GM19455 (cell line): Measurements from ENCODE around the gene F7.
"Not testable (repeated sequence)": the region's sequence is repeated elsewhere in the genome, so short reads cannot be mapped to it uniquely, and the experiment has no call there.

Experiments
- ATAC-seq: cut with Tn5 transposase; IDR thresholded peaks from one replicate; pipeline ENCODE4 v1.9.1; 2021; ENCODE audit not compliant: unreplicated experiment

The F7 gene

GRCh38 chr13:113098162-113098732, 7.3 kb upstream of the F7 start:
- no peak for ATAC-seq

DNA sequence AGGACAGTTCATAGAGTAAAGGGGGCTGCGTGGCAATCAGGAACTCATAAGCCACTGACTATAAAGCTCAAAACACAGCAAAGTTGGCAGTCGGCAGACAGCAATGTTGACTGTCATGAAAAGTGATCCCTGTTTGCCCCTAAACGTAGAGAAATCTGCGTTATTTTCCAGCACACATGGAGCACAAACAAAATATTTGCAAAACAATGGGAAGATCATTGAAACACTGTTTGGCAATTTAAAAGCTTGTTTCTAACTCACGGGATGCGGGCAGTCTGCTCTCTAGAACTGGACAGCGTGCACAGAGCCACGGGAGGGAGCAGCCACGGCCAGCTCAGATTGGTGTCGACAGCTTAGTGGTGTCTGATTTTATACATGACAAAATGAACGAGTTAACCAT, 6.4 kb upstream of the F7 start:
- no peak for ATAC-seq

GRCh38 chr13:113102302-113102701, 3.3 kb upstream of the F7 start:
- ATAC-seq: not testable (repeated sequence)

DNA sequence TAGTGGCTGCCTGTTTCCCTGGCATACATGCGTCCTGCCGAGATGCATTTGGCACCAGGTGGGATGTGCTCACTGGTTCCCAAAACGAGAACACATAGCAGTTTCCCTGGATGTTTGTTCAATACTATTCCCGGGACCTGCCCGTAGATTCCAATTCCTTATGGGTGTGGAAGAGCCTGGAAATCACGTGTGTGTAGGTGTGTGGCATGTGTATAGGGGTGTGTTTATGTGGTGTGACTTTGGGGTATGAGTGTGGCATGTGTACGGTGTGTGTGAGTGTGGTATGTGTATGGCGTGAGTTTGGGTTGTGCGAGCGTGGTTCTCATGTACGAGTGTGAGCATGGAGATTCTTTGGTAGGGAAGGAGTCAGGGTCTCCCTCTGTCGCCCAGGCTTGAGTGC, 2.9 kb upstream of the F7 start:
- no peak for ATAC-seq

DNA sequence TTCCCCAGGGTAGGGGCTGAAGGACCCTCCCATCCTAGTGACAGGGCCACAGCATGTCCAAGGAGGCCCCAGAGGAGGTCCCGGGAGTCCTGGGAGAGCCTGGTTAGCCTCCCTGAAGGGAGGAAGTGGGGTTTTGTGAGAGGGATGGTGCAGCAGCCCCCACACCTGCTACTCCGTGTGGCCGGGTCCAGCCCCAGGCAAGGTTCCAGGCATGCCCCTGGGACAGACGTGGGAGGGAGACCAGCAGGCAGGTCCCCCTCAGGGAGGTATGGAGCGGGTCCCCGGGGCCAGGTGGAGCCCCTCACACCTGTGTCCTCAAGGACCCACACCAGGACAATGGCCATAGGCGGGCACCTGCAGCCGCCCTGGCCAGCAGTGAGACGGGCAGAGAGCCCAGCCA, 1.9 kb upstream of the F7 start:
- ATAC-seq: no peak

GRCh38 chr13:113105921-113106452, 396 bp downstream of the F7 start:
- no peak for ATAC-seq

DNA sequence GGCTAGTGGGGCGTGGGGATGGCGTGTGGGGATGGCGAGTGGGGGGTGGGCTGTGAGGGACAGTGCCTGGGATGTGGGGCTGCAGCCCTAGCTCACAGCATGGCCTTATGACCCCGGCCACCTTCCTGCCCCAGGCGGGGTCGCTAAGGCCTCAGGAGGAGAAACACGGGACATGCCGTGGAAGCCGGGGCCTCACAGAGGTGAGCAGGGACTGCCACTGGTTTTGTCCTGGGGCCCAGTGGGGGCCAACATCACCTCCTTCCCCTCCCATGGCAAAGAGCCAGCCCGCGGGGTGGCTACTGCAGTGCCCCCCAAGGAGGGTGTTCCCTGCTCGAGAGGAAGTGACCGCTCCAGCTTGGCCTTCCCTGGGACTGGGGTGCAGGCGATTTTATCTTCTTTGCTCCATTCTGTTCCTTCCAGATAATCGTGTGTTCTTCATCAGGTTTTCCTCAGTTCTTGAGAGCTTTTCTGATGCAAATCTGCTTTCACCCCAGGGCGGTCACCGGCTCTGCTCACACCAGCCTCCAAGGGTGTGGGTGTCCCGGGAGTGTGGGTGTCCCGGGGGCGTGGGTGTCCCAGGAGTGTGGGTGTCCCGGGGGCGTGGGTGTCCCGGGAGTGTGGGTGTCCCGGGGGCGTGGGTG, 1.2 kb downstream of the F7 start:
- ATAC-seq: no peak

DNA sequence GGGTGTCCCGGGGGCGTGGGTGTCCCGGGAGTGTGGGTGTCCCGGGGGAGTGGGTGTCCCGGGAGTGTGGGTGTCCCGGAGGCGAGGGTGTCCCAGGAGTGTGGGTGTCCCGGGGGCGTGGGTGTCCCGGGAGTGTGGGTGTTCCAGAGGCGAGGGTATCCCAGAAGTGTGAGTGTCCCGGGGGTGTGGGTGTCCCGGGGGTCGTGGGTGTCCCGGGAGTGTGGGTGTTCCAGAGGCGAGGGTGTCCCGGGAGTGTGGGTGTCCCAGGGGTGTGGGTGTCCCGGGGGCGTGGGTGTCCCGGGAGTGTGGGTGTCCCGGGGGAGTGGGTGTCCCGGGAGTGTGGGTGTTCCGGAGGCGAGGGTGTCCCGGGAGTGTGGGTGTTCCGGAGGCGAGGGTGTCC, 2.9 kb downstream of the F7 start:
- ATAC-seq: not testable (repeated sequence)

GRCh38 chr13:113109151-113110047, 3.8 kb downstream of the F7 start:
- no peak for ATAC-seq

DNA sequence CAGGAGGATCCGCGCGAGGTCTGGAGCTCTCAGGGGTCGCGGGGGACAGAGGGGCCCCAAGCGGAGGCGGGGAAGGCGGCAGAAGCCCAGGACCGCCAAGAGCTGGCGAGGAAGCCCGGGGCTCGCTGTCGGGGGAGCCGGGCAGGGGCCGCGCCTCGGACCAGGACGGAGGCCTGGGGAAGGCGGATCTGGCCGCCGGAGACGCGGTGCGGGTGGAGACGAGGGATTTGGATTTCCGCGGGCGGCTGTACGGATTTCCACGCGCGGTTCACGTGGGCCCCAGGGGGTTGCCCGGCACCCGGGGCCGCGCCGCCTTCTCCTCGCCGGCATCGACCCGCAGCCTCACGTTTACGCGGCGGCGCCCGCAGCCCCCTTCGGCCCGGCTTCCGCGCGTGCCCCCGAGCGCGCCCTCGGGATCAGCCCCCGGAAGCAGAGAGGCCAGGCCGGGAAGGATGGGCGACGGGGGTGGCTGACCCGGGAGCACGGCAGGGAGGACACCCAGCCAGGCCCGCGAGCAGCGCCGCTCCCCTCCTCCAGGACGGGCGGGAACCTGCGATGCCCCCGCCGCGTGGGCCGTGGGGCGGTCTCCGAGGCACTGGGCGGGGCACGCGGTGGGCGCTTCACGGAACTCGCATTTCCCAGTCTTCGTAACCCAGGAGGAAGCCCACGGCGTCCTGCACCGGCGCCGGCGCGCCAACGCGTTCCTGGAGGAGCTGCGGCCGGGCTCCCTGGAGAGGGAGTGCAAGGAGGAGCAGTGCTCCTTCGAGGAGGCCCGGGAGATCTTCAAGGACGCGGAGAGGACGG, 4.7 kb downstream of the F7 start:
- no peak for ATAC-seq

DNA sequence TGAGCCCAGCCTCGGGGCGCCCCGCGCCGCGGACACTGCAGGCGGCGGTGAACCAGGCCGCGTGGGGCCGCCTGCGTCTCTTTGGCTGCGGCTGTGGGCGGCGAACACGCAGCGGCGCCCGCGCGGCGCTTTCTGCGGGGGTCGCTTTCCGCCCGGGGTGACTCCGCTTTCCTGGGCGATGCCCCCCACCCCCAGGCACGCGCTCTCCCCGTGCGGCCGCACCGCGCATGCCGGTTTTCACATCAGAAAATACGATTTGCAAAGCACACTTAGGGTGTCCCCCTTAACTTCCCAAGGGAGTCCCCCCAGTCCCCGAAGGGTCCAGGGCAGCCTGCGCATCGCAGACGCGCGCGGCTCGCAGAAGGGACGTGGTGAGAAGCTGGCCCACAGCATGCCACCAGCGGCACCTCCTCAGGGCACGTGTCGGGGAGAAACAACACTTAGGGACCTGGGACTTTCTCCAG, 5.3 kb downstream of the F7 start:
- no peak for ATAC-seq

- not testable (repeated sequence) for ATAC-seq
Observed at GRCh38 chr13:113111821-113112220, 6.2 kb downstream of the F7 start.

DNA sequence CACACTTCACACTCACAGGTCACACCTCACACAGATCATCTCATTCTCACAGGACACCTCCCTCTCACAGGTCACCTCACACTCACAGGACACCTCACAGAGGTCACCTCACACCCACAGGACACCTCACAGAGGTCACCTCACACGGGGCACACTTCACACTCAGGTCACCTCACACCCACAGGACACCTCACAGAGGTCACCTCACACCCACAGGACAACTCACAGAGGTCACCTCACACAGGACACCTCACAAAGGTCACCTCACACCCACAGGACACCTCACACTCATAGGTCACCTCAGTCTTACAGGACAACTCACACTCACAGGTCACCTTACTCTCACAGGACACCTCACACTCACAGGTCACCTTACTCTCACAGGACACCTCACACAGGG, 6.9 kb downstream of the F7 start:
- ATAC-seq: not testable (repeated sequence)

GRCh38 chr13:113112893-113113845, 7.6 kb downstream of the F7 start:
- ATAC-seq: no peak

DNA sequence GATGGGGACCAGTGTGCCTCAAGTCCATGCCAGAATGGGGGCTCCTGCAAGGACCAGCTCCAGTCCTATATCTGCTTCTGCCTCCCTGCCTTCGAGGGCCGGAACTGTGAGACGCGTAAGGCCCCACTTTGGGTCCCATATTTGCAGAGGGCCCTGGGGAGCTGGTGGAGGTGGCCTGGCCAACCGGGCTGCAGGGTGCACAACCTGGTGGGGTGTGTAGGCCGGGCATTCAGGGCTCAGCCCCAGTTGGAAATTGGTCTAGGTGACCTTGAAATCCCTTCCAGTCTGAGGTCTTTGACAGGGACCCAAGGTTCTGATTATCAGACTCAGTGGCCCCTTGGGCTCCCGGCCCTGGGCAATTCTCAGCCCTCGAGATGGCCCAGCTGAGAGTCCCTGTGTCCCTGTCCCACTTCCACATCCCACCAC, 8.3 kb downstream of the F7 start:
- no peak for ATAC-seq

GRCh38 chr13:113114511-113115362, 9.1 kb downstream of the F7 start:
- no peak for ATAC-seq

GRCh38 chr13:113115363-113116205, 10.0 kb downstream of the F7 start:
- no peak for ATAC-seq
